Right cardiac atrium (tissue), 5 donors: ENCODE data around the gene COX5A. TPM values are rescaled to one million over a fixed set of nuclear protein-coding genes. Genes with fewer than 3 reads are reported as not detected.
A peak's percentile ranks its signal among the peaks of the same experiment; 100 is the strongest.

Experiments used
- ATAC-seq, 2 donors: fragments of 200-7000 bp; cut with Tn5 transposase; one replicate each; pipeline versions ENCODE4 v1.8.0 to v1.9.1; 2020; ENCODE audit warnings: moderate library complexity in 2 of 2, mild to moderate bottlenecking in 1 of 2
- DNase-seq, 3 donors: peaks; one replicate each; pipeline ENCODE4 v3.0.0-alpha.2; 2020
- H3K27ac ChIP-seq: one replicate; pipeline ENCODE4 v1.5.1; 2013; ENCODE audit warnings: mild to moderate bottlenecking, low read length, control low read depth, moderate library complexity
- H3K27me3 ChIP-seq: one replicate; pipeline ENCODE4 v1.6.1; 2013; ENCODE audit not compliant: control insufficient read depth, insufficient read depth
- H3K4me1 ChIP-seq: one replicate; pipeline ENCODE4 v1.6.1; 2013; ENCODE audit warnings: low read length; ENCODE audit not compliant: control insufficient read depth, insufficient read depth
- H3K4me3 ChIP-seq: one replicate; pipeline ENCODE4 v1.5.1; 2013; ENCODE audit warnings: low read length, control low read depth
- H3K9me3 ChIP-seq: one replicate; pipeline ENCODE4 v1.6.1; 2013; ENCODE audit warnings: low read length; ENCODE audit not compliant: control insufficient read depth
- WGBS: extraction: QIAGEN DNeasy Blood & Tissue Kit; methylation state at CpG from one replicate; pipeline ENCODE4 v1.1.7; 2013; 5-methylcytosine and 5-hydroxymethylcytosine counted together
- intact Hi-C, 4 donors: fragments of 100-400 bp; cut with DNase I; formaldehyde crosslinking; loops; one replicate each; pipeline versions ENCODE4 v1.11.0 to v1.14.0; 2022 to 2023
- polyA plus RNA-seq: library from polyadenylated mRNA; stranded (reverse); fragments of 200-250 nt; gene quantifications from one replicate; pipeline ENCODE4 v1.2.3, GENCODE V29; 2013
- total RNA-seq, 4 donors: library from RNA; stranded (reverse); fragmentation: NEBNext Ultra II Directional; extraction: Animal tissue kit (Norgen Biotek cat#: 25700); gene quantifications; one replicate each; pipeline ENCODE4 v1.2.1, GENCODE V29; 2021
- donor health status: healthy with polysubstance abuse.
- donor health status: DM: no; HTN: yes; CAD: no.
- donor health status: DM: no; HTN: no; CAD: no.
- donor health status: DM: no; HTN: yes; CAD: no; lungs with severe emphysema.
- donor health status: DM: yes; HTN: yes; CAD: no.

The COX5A gene
- total and polyA plus RNA-seq, 5 donors = 802 to 2,062 (median 884) TPM

DNA sequence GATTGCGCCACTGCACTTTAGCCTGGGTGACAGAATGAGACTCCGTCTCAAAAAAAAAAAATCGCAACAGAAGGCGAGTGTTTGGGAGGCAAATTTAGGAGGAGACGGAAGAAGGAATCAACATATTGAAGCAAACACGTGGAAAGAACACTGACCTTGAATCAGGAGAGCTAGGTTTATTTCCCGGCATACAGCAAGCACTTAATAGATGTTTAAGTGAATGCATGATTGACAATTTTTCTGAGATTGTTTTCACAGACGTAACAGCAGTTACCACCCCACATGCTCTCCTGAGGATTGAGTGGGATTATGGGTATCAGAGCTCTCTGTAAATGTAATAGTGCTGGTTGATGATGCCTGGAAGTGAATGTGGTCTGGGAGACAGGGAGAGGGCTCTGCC, 24.3 kb upstream of the COX5A start:
- no peaks in the 10 kb centered on the region for H3K27me3 ChIP-seq
- no peak overlapping the region for H3K27ac ChIP-seq
- intact Hi-C loops = no loop called here
- DNase-seq = no peak
- H3K9me3 ChIP-seq = no peaks in the 10 kb centered on the region
- no peak for ATAC-seq
- H3K4me3 ChIP-seq = no peak overlapping the region
- whole genome bisulfite sequencing = 89% methylated on average over 8 of the region's 8 CpGs
- H3K4me1 ChIP-seq = peaks cover 2% of the 10 kb centered on the region

GRCh38 chr15:74961616-74962015, 23.7 kb upstream of the COX5A start:
- Histone ChIP-seq H3K4me1 (peaks cover 2% of the 10 kb centered on the region), H3K4me3 (no peak overlapping the region), H3K9me3 (no peaks in the 10 kb centered on the region), H3K27me3 (no peaks in the 10 kb centered on the region), H3K27ac (no peak overlapping the region)
- DNase-seq = no peak
- ATAC-seq = no peak
- 60% methylated on average over 5 of the region's 5 CpGs for WGBS
- intact Hi-C loops = no loop called here

DNA sequence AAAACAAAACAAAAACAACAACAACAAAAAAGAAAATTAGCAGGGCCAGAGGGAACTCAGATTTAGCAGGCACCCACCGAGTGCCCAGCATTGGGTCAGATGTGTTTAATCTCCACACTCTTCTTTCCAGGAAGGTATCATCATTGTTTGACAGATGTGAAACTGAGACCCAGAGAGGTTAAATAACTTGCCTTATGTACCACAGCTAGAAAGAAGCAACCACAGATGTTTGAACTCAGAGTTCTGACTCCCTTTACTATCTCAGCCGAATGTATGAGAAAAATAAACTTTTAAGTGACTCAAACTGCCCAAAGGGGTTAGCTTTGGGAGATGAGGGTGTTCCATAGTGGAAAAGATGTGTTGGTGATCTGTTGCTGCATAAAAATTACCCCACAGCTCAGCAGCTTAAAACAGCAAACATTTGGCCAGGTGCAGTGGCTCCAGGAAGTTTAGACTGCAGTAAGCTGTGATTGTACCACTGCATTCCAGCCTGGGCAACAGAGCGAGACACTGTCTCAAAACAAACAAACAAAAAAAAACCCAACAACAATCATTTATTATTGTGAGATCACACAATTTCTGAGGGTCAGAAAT, 23.2 kb upstream of the COX5A start:
- Histone ChIP-seq H3K4me1 (peaks cover 2% of the 10 kb centered on the region), H3K27ac (no peak overlapping the region), H3K4me3 (no peak overlapping the region), H3K9me3 (no peaks in the 10 kb centered on the region), H3K27me3 (no peaks in the 10 kb centered on the region)
- intact Hi-C loops = no loop called here
- WGBS = 53% methylated on average over 3 of the region's 3 CpGs
- DNase-seq (no peak), ATAC-seq (no peak)

DNA sequence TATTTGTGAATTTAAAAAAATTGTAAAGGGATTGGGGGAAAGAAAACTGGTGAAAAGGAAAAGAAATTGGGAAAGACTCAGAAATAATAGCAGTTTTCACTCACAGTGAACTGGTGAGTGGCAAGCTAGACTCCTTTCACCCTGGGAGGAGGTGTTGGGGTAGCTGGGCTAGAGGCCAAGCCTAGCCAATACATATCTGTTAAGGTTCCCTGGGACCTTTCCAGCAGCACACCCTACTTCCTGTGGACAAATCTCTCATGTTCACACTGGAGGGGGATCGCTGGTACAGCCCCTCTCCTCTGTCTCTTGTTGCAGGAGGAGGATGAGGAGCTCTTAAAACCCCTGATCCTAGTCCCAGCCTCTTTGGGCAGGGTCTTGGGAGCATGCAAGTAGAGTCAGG, 22.4 kb upstream of the COX5A start:
- Histone ChIP-seq H3K27me3 (no peaks in the 10 kb centered on the region), H3K4me3 (no peak overlapping the region), H3K27ac (no peak overlapping the region), H3K4me1 (peaks cover 5% of the 10 kb centered on the region), H3K9me3 (no peaks in the 10 kb centered on the region)
- intact Hi-C loops = no loop called here
- ATAC-seq = no peak
- no peak for DNase-seq
- 65% methylated on average over 1 of the region's 1 CpG for WGBS

DNA sequence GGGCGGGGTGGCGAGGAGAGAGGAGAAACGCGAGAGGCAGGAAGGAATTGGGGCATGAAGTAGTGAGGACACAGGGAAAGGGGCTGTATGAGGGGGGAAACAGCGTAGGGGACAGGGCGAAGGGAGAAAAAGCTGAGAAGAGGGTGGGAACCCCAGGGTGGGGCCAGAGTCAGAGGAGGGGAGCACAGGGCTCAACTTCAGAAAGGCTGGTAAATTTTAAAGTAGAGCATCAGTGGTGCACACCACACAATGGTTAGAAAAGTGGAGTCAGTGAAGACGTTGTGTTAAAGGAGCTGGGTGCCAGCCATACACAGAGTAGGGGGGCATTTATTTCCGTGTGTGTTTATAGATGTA, 21.7 kb upstream of the COX5A start:
- 23% methylated on average over 8 of the region's 8 CpGs for WGBS
- Histone ChIP-seq H3K4me1 (peaks cover 5% of the 10 kb centered on the region), H3K9me3 (no peaks in the 10 kb centered on the region), H3K4me3 (peak overlapping the region; percentile 57), H3K27ac (no peak overlapping the region), H3K27me3 (no peaks in the 10 kb centered on the region)
- DNase-seq = no peak
- ATAC-seq = no peak
- intact Hi-C loops = loop anchor here in 1 of 4 donors (10.0 kb wide), 1 partner anchor 325 kb away; no protein-coding TSS in a partner anchor

GRCh38 chr15:74958908-74959585, 21.2 kb upstream of the COX5A start:
- 5% methylated on average over 47 of the region's 47 CpGs for WGBS
- Histone ChIP-seq H3K4me1 (peaks cover 5% of the 10 kb centered on the region), H3K9me3 (no peaks in the 10 kb centered on the region), H3K4me3 (peak overlapping the region; percentile 57), H3K27ac (no peak overlapping the region), H3K27me3 (no peaks in the 10 kb centered on the region)
- intact Hi-C loops = loop anchor here in 1 of 4 donors (10.0 kb wide), 1 partner anchor 324 kb away; no protein-coding TSS in a partner anchor
- ATAC-seq = no peak
- DNase-seq = no peak

DNA sequence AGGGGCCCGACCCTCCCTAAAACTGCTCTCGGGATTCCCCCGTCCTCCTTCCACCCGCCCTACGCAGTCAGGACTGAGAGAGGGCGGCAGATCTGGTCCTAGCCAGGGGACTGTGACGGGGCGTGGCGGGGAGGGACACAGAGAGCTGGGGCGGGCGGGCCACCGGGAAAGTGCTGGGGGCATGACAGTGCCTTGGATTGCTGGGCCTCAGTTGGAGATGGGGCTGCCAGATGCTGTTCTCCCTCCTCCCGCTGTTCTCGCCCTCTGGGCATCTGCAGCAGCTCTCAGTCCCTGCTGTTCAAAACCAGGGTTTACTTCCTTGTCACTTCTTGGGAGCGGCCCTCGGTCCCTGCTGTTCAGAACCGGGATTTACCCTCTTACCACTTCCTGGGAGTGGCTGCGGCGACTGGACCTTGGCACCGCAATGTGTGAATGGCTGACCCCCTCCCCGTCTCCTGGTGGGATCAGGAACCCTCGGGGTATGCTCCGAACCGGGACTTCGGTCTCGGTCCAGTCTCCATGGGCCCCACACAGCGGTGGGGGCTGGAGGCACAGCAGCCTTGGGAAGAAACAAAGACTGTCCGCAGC, 20.5 kb upstream of the COX5A start:
- H3K9me3 ChIP-seq = no peaks in the 10 kb centered on the region
- DNase-seq = peak; percentile 71 to 88 (median 87)
- intact Hi-C loops = loop anchor here in 1 of 4 donors (10.0 kb wide), 1 partner anchor 324 kb away; no protein-coding TSS in a partner anchor
- WGBS = 3% methylated on average over 28 of the region's 28 CpGs
- peak overlapping the region; percentile 57 for H3K4me3 ChIP-seq
- H3K4me1 ChIP-seq = peaks cover 5% of the 10 kb centered on the region
- ATAC-seq = peak; percentile 48
- peak overlapping the region; percentile 40 for H3K27ac ChIP-seq
- H3K27me3 ChIP-seq = no peaks in the 10 kb centered on the region

DNA sequence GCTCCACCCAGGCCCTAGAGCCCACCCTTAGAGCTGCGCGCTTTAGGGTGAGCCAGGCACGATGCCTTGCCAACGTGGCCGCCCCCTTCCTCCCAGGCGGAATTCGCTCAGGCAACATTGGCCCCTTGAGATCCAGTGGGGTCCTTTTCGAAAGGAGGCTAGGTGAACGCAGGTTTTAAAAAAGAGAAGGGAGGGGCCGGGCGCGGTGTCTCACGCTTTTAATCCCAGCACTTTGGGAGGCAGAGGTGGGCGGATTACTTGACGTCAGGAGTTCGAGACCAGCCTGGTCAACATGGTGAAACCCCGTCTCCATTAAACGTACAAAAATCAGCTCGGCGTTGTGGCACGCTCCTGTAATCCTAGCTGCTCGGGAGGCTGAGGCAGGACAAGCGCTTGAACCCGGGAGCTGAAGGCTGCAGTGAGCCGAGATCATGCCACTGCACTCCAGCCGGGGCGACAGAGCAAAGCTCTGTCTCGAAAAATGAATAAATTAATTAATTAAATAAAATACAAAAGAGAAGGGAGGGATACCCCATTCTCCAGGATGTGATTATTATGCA, 19.7 kb upstream of the COX5A start:
- WGBS = 6% methylated on average over 28 of the region's 28 CpGs
- Histone ChIP-seq H3K27me3 (no peaks in the 10 kb centered on the region), H3K27ac (no peak overlapping the region), H3K9me3 (no peaks in the 10 kb centered on the region), H3K4me3 (peak overlapping the region; percentile 57), H3K4me1 (peaks cover 5% of the 10 kb centered on the region)
- intact Hi-C loops = loop anchor here in 1 of 4 donors (10.0 kb wide), 1 partner anchor 323 kb away; no protein-coding TSS in a partner anchor
- ATAC-seq = no peak
- peak in 1 of 3 donors; percentile 21 for DNase-seq

GRCh38 chr15:74956648-74957475, 19.0 kb upstream of the COX5A start, which contains the start of gene RPP25:
Gene RPP25 (minus strand): TSS chr15:74956772. CDS start chr15:74956583, 189 bp downstream.
- H3K4me3 ChIP-seq = peak within 1 kb of the TSS; percentile 53
- H3K4me1 ChIP-seq = peaks cover 5% of the 10 kb centered on the region
- H3K27me3 ChIP-seq = no peaks in the 10 kb centered on the region
- DNase-seq (peak; percentile 85 to 94 (median 93)), ATAC-seq (peak; percentile 90 to 91)
- H3K27ac ChIP-seq = peak within 1 kb of the TSS; percentile 32
- under 1% methylated on average over 83 of the region's 83 CpGs for WGBS
- intact Hi-C loops = loop anchor here in 1 of 4 donors (10.0 kb wide), 1 partner anchor 322 kb away; no protein-coding TSS in a partner anchor
- H3K9me3 ChIP-seq = no peaks in the 10 kb centered on the region
